Endothelial cell of umbilical vein (primary cell): ENCODE data around the gene GABRB2. TPM values are rescaled to one million over a fixed set of nuclear protein-coding genes. Genes with fewer than 3 reads are reported as not detected.

Experiments used
- Bru-seq: library from RNA; stranded (reverse); fragments of 400-500 nt; gene quantifications from one replicate; lab custom pipeline; 2021; lab: Mats Ljungman, UMichigan
- BruChase-seq, 2 experiments: library from RNA; stranded (reverse); fragments of 400-500 nt; gene quantifications; one replicate each; lab custom pipeline; 2021; lab: Mats Ljungman, UMichigan
- BruUV-seq: library from RNA; stranded (reverse); fragments of 400-500 nt; replicated peaks from 2 replicates; lab custom pipeline; 2021; lab: Mats Ljungman, UMichigan
- CTCF ChIA-PET: fragments of 300-600, 350-600 bp; sonication (Branson Sonifier 250); formaldehyde crosslinking; loops from one replicate; lab custom pipeline; 2021; ENCODE audit warnings: antibody characterized with exemption, inconsistent platforms; lab: Charles Lee
- POLR2A ChIA-PET: fragments of 300-600, 350-600 bp; sonication (Branson Sonifier 250); formaldehyde crosslinking; loops from one replicate; lab custom pipeline; 2021; ENCODE audit warnings: antibody characterized with exemption, inconsistent platforms; lab: Charles Lee
- DNase-seq: peaks from one replicate; pipeline ENCODE4 v3.0.0-alpha.2; 2011; ENCODE audit warnings: low read depth, low spot score
- FAIRE-seq: peaks from 2 replicates; lab custom pipeline; 2011; peaks lifted over from hg19 to GRCh38; lab: Jason Lieb, UNC
- H2AFZ ChIP-seq: 2 replicates; pipeline ENCODE4 v1.6.0; 2012; ENCODE audit warnings: low read depth, low read length, control low read depth, inconsistent platforms
- H3K27ac ChIP-seq: 2 replicates; pipeline ENCODE4 v1.5.1; 2011; ENCODE audit warnings: low read depth, mild to moderate bottlenecking, control low read depth, low read length, moderate library complexity; ENCODE audit not compliant: insufficient read depth
- H3K27me3 ChIP-seq, 2 experiments: 2 replicates each; pipeline versions ENCODE4 v1.6.0 to v1.6.1; 2011; ENCODE audit warnings: low read length in 2 of 2, mixed read lengths in 1 of 2; ENCODE audit not compliant: control insufficient read depth in 2 of 2, insufficient read depth in 2 of 2
- H3K36me3 ChIP-seq, 2 experiments: 2 replicates in 1 of 2; 3 replicates in 1 of 2; pipeline ENCODE4 v1.5.1; 2011; ENCODE audit warnings: low read length in 2 of 2, mild to moderate bottlenecking in 1 of 2, moderate library complexity in 1 of 2; ENCODE audit not compliant: control insufficient read depth in 2 of 2, insufficient read depth in 2 of 2; ENCODE audit errors: extremely low read depth in 1 of 2
- H3K4me1 ChIP-seq: 3 replicates; pipeline ENCODE4 v1.5.1; 2011; ENCODE audit warnings: mild to moderate bottlenecking, low read length; ENCODE audit not compliant: control insufficient read depth, insufficient read depth; ENCODE audit errors: extremely low read depth
- H3K4me2 ChIP-seq: 2 replicates; pipeline ENCODE4 v1.6.1; 2011; ENCODE audit warnings: low read length, control low read depth, mixed read lengths; ENCODE audit not compliant: insufficient read depth
- H3K4me3 ChIP-seq, 3 experiments: fragments of 200-600 bp in 1 of 3; sonication (generic), shearing (Covaris generic) in 1 of 3; replicated peaks in 1 of 3; 2 replicates each; pipeline ENCODE4 v1.5.1; 2011 to 2016; ENCODE audit warnings: control low read depth in 3 of 3, low read length in 3 of 3, mild to moderate bottlenecking in 2 of 3, inconsistent platforms in 1 of 3, low read depth in 1 of 3, moderate library complexity in 1 of 3; ENCODE audit not compliant: insufficient read depth in 1 of 3
- H3K79me2 ChIP-seq: 2 replicates; pipeline ENCODE4 v1.6.0; 2012; ENCODE audit warnings: low read length, inconsistent platforms; ENCODE audit not compliant: control insufficient read depth, insufficient read depth
- H3K9ac ChIP-seq: replicated peaks from 2 replicates; pipeline ENCODE3; 2011; ENCODE audit warnings: low read length, control low read depth; ENCODE audit not compliant: insufficient read depth; ENCODE audit errors: extremely low read depth
- H3K9me1 ChIP-seq: replicated peaks from 3 replicates; pipeline ENCODE4 v1.6.0; 2011; ENCODE audit warnings: mild to moderate bottlenecking, low read length; ENCODE audit not compliant: control insufficient read depth, insufficient read depth; ENCODE audit errors: extremely low read depth
- H3K9me3 ChIP-seq: replicated peaks from 2 replicates; pipeline ENCODE4 v1.5.1; 2012; ENCODE audit warnings: low read length, inconsistent platforms; ENCODE audit not compliant: control insufficient read depth, insufficient read depth
- H4K20me1 ChIP-seq: replicated peaks from 2 replicates; pipeline ENCODE3; 2011; ENCODE audit warnings: mild to moderate bottlenecking, low read length; ENCODE audit not compliant: control insufficient read depth, insufficient read depth; ENCODE audit errors: extremely low read depth
- EZH2 ChIP-seq: IDR thresholded peaks from 2 replicates; pipeline ENCODE4 v1.6.1; 2012; ENCODE audit warnings: borderline replicate concordance, low read depth, mild to moderate bottlenecking, moderate library complexity, low read length, inconsistent platforms; ENCODE audit not compliant: severe bottlenecking
- FOS ChIP-seq: IDR thresholded peaks from 2 replicates; pipeline ENCODE4 v1.6.1; 2011; ENCODE audit warnings: mild to moderate bottlenecking, low read length, moderate library complexity, borderline replicate concordance; ENCODE audit not compliant: insufficient read depth
- GATA2 ChIP-seq: IDR thresholded peaks from 2 replicates; pipeline ENCODE4 v1.7.0; 2011; ENCODE audit warnings: low read depth, mild to moderate bottlenecking, moderate library complexity, mixed read lengths, low read length; ENCODE audit not compliant: insufficient read length, insufficient read depth
- JUN ChIP-seq: IDR thresholded peaks from 2 replicates; pipeline ENCODE4 v1.6.1; 2011; ENCODE audit warnings: borderline replicate concordance, low read depth; ENCODE audit not compliant: insufficient read length, insufficient read depth
- MYC ChIP-seq: IDR thresholded peaks from one replicate; pipeline ENCODE4 v1.6.1; 2011; ENCODE audit warnings: mild to moderate bottlenecking, low read depth, low read length
- POLR2A ChIP-seq: IDR thresholded peaks from 2 replicates; pipeline ENCODE4 v1.6.1; 2012; ENCODE audit warnings: low read depth, mild to moderate bottlenecking, control low read depth, low read length
- POLR2AphosphoS5 ChIP-seq: IDR thresholded peaks from 2 replicates; pipeline ENCODE4 v1.6.1; 2012; ENCODE audit warnings: low read depth, mild to moderate bottlenecking, control low read depth, low read length, moderate library complexity; ENCODE audit not compliant: insufficient read depth
- dilution Hi-C: fragments of 300-500 bp; cut with MboI; formaldehyde crosslinking; loops from one replicate; pipeline ENCODE4 v1.15.0; 2019; ENCODE audit warnings: low sequenced_read_pairs; ENCODE audit not compliant: extremely low pct_ligation_motif_present
- intact Hi-C: fragments of 100-400 bp; cut with micrococcal nuclease; formaldehyde crosslinking; loops from one replicate; pipeline ENCODE4 v1.10.0; 2022
- long read RNA-seq: library from polyadenylated mRNA; stranded (forward); transcript quantifications from one replicate; pipeline ENCODE4 v2.0.0, GENCODE V29; 2021
- polyA minus RNA-seq, 3 experiments: library from RNA; depleted of rRNA, polyadenylated mRNA; stranded (reverse); fragments of >200 nt; gene quantifications; 1 replicate in 1 of 3; 2 replicates in 2 of 3; pipeline ENCODE4 v1.2.3, GENCODE V29; 2011
- polyA plus RNA-seq, 4 experiments: library from polyadenylated mRNA; depleted of rRNA in 3 of 4; stranded (reverse) in 3 of 4; unstranded in 1 of 4; fragments of >200 nt; gene quantifications; 2 replicates each; pipeline versions ENCODE4 v1.2.1 to v1.2.3, GENCODE V29; 2011 to 2012; ENCODE audit warnings: missing spikeins in 1 of 4
- total RNA-seq: library from RNA; stranded (reverse); gene quantifications from 2 replicates; pipeline ENCODE4 v1.2.3, GENCODE V29; 2021
- TF ChIP-seq, protein P1 (sequence below), 2 donors: IDR thresholded peaks; 1 replicate in 1 of 2; 2 replicates in 1 of 2; pipeline ENCODE4 v1.5.1; 2011; ENCODE audit warnings: low read length in 2 of 2, mild to moderate bottlenecking in 2 of 2, moderate library complexity in 2 of 2, control low read depth in 1 of 2, inconsistent platforms in 1 of 2, low read depth in 1 of 2; ENCODE audit not compliant: insufficient read depth in 1 of 2; ENCODE audit errors: extremely low read depth in 1 of 2
- TF ChIP-seq, protein P2 (sequence below): IDR thresholded peaks from 2 replicates; pipeline ENCODE4 v1.6.1; 2011; ENCODE audit not compliant: insufficient read depth, insufficient read length

The GABRB2 gene
- total RNA-seq, result not detected in 2 replicates
- polyA plus RNA-seq, result not detected in 2 replicates
- not detected in 2 replicates for polyA plus RNA-seq (2011; cell fraction: cytosol; rRNA removed)
- not detected in 2 replicates for polyA plus RNA-seq (2011; cell fraction: nucleus; rRNA removed)
- polyA plus RNA-seq (2012), result not detected in 2 replicates
- polyA minus RNA-seq, result not detected in 2 replicates
- polyA minus RNA-seq (2011; cell fraction: cytosol; rRNA and poly(A)+ RNA removed), result not detected
- polyA minus RNA-seq (2011; cell fraction: nucleus; rRNA and poly(A)+ RNA removed), result not detected in 2 replicates
- Bru-seq, nascent RNA, result percentile 0 among the genes with signal in this experiment
- BruChase-seq, experiment 1, labeled RNA remaining after a 6-hour chase, result not detected
- BruChase-seq, experiment 2, labeled RNA remaining after a 2-hour chase, result not detected
- long read RNA-seq, result 0 reads

DNA sequence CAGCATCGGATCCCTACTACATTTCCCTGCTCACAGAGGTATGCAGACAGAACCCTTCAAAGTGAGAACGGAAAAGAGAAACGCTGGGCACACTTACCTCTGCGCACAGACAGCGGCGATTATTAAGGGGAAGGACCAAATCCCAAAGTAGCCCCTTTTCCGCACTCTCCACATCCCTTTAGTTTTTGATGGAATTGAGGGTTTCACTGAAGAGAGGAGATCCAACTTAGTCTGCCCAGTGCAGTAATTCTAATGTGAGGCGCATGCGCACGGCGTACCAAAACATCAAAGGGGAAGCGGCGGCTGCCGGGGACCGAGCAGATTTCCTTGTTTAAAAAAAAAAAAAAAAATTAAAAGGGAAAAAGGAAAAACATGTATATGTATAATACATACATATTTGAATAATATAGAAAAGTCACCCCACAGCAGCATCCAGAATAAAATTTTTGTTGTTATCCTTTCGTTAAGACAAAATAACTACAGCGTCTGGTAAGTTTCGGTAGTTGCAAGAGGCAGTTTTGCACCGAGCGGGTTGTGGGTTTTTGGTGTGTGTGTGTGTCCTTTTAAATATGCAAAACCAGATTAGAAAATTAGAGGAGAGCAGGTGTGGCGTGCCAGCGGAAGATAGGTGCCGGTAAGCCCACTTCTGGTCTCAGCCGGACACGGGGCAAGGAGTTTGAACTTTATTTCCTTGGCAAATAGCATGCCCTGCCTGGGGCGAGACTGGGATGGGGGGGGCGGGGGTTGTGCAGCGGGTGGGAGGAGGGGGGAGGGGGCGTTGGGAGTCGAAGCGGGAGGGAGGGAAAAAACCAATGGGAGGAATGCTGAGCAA, at the start of gene GABRB2:
TSS of gene GABRB2 (minus strand) at position 256 of the 832 bp plus-strand sequence. CDS start at position 174, 82 bp downstream.
- no TSS peak for BruUV-seq
- DNase-seq, result peak; percentile 22

More for the DNA sequence above, at the start of gene GABRB2:
- FAIRE-seq, result no peak
- H2AFZ ChIP-seq, result no peak within 1 kb of the TSS
- H4K20me1 ChIP-seq, result no peaks in the 10 kb centered on the region
- no peak within 1 kb of the TSS for H3K9ac ChIP-seq
- POLR2A ChIA-PET, result no interaction called here
- CTCF ChIA-PET, result no interaction called here
- H3K27ac ChIP-seq, result no peak within 1 kb of the TSS
- no peak for TF ChIP-seq MYC
- TF ChIP-seq, protein P1, sequence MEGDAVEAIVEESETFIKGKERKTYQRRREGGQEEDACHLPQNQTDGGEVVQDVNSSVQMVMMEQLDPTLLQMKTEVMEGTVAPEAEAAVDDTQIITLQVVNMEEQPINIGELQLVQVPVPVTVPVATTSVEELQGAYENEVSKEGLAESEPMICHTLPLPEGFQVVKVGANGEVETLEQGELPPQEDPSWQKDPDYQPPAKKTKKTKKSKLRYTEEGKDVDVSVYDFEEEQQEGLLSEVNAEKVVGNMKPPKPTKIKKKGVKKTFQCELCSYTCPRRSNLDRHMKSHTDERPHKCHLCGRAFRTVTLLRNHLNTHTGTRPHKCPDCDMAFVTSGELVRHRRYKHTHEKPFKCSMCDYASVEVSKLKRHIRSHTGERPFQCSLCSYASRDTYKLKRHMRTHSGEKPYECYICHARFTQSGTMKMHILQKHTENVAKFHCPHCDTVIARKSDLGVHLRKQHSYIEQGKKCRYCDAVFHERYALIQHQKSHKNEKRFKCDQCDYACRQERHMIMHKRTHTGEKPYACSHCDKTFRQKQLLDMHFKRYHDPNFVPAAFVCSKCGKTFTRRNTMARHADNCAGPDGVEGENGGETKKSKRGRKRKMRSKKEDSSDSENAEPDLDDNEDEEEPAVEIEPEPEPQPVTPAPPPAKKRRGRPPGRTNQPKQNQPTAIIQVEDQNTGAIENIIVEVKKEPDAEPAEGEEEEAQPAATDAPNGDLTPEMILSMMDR (IDR thresholded peaks at IDR 0.05; ENCODE audit: extremely low read depth in 1 of 2, insufficient read depth in 1 of 2, low read depth in 1 of 2, low read length in 2 of 2), result no peak
- no peak for TF ChIP-seq GATA2
- no peak for TF ChIP-seq POLR2A
- no peak for TF ChIP-seq JUN
- no peak for TF ChIP-seq FOS
- no peak for TF ChIP-seq POLR2AphosphoS5
- TF ChIP-seq EZH2, result no peak
- TF ChIP-seq, protein P2, sequence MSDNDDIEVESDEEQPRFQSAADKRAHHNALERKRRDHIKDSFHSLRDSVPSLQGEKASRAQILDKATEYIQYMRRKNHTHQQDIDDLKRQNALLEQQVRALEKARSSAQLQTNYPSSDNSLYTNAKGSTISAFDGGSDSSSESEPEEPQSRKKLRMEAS, result no peak
- peak within 1 kb of the TSS; percentile 39 for H3K4me2 ChIP-seq
- intact Hi-C loops, result loop anchor here (2.0 to 10.0 kb wide), 2 partner anchors 1042 to 1108 kb away; no protein-coding TSS in a partner anchor
- dilution Hi-C loops, result no loop called here
- no peaks in the 10 kb centered on the region for H3K9me1 ChIP-seq
- H3K4me3 ChIP-seq, result peak within 1 kb of the TSS in 2 of 3 experiments; percentile 21 to 22
- H3K36me3 ChIP-seq, result no peaks in the 10 kb centered on the region
- H3K9me3 ChIP-seq, result no peaks in the 10 kb centered on the region
- H3K4me1 ChIP-seq, result no peaks in the 10 kb centered on the region
- peaks cover 9 to 28% of the 10 kb centered on the region in 2 experiments for H3K27me3 ChIP-seq
- no peaks in the 10 kb centered on the region for H3K79me2 ChIP-seq
